HepG2 (cell line): ENCODE measurements around the gene SPTAN1. TPM values are rescaled to one million over a fixed set of nuclear protein-coding genes. Genes with fewer than 3 reads are reported as not detected.

Source experiments
- ARNTL ChIP-seq: sonication (generic); formaldehyde crosslinking; IDR thresholded peaks from 2 replicates; pipeline ENCODE4 v1.4.0; 2020; ENCODE audit warnings: mild to moderate bottlenecking, missing genetic modification reagents
- ATRX ChIP-seq: sonication (generic); formaldehyde crosslinking; IDR thresholded peaks from 2 replicates; pipeline ENCODE4 v1.4.0; 2020; ENCODE audit warnings: missing genetic modification reagents, borderline replicate concordance
- BCL6 ChIP-seq: IDR thresholded peaks from 2 replicates; pipeline ENCODE4 v1.6.1; 2016; ENCODE audit warnings: missing genetic modification reagents, missing compliant biosample characterization
- CENPX ChIP-seq: sonication (generic); formaldehyde crosslinking; IDR thresholded peaks from 2 replicates; pipeline ENCODE4 v1.9.0; 2021; ENCODE audit warnings: mild to moderate bottlenecking, missing genetic modification reagents, moderate library complexity
- DMAP1 ChIP-seq: IDR thresholded peaks from 2 replicates; pipeline ENCODE4 v1.6.1; 2016
- DNMT1 ChIP-seq: sonication (generic); formaldehyde crosslinking; IDR thresholded peaks from 2 replicates; pipeline ENCODE4 v1.5.1; 2020; ENCODE audit warnings: mild to moderate bottlenecking, missing genetic modification reagents
- DNMT3B ChIP-seq: conservative IDR thresholded peaks from 2 replicates; pipeline ENCODE4 v1.6.1; 2016; ENCODE audit warnings: missing biosample characterization, control low read depth
- EP300 ChIP-seq, 3 experiments: sonication (generic) in 1 of 3; formaldehyde crosslinking in 1 of 3; IDR thresholded peaks; 2 replicates each; pipeline versions ENCODE4 v1.5.1 to v1.6.1; 2011 to 2020; ENCODE audit warnings: low read depth in 2 of 3, low read length in 2 of 3, borderline replicate concordance in 1 of 3, improper control_type of control experiment in 1 of 3, mild to moderate bottlenecking in 1 of 3, missing genetic modification reagents in 1 of 3, moderate library complexity in 1 of 3
- KDM5B ChIP-seq: sonication (generic); formaldehyde crosslinking; IDR thresholded peaks from 2 replicates; pipeline ENCODE4 v1.4.0; 2020; ENCODE audit warnings: missing genetic modification reagents, mild to moderate bottlenecking, borderline replicate concordance
- KLF16 ChIP-seq, 2 experiments: sonication (generic) in 1 of 2; formaldehyde crosslinking in 1 of 2; IDR thresholded peaks; 2 replicates each; pipeline versions ENCODE4 v1.6.1 to v1.8.0; 2016 to 2023; ENCODE audit warnings: missing genetic modification reagents in 2 of 2, missing compliant biosample characterization in 1 of 2
- NBN ChIP-seq: fragments of 450-650 bp; conservative IDR thresholded peaks from 2 replicates; pipeline ENCODE4 v1.6.1; 2017
- NFIB ChIP-seq: sonication (generic); formaldehyde crosslinking; IDR thresholded peaks from 2 replicates; pipeline ENCODE4 v1.9.0; 2021; ENCODE audit warnings: missing genetic modification reagents, mild to moderate bottlenecking, borderline replicate concordance
- NKX3-1 ChIP-seq: sonication (generic); formaldehyde crosslinking; IDR thresholded peaks from 2 replicates; pipeline ENCODE4 v1.5.0; 2020; ENCODE audit warnings: missing genetic modification reagents
- POLR2G ChIP-seq: fragments of 200-400 bp; formaldehyde crosslinking; IDR thresholded peaks from 2 replicates; pipeline ENCODE4 v1.6.1; 2018; ENCODE audit warnings: mild to moderate bottlenecking, low read depth, low read length, moderate library complexity
- RFXAP ChIP-seq: sonication (generic); formaldehyde crosslinking; IDR thresholded peaks from 2 replicates; pipeline ENCODE4 v1.4.0; 2020; ENCODE audit warnings: missing genetic modification reagents, borderline replicate concordance
- SKI ChIP-seq: fragments of 450-650 bp; IDR thresholded peaks from one replicate; pipeline ENCODE4 v1.6.1; 2018; ENCODE audit warnings: mild to moderate bottlenecking; ENCODE audit not compliant: partially characterized antibody
- SMAD1 ChIP-seq: sonication (generic); formaldehyde crosslinking; IDR thresholded peaks from 2 replicates; pipeline ENCODE4 v1.4.0; 2020; ENCODE audit warnings: missing genetic modification reagents, low read depth, mild to moderate bottlenecking, borderline replicate concordance
- SMAD3 ChIP-seq: sonication (generic); formaldehyde crosslinking; IDR thresholded peaks from 2 replicates; pipeline ENCODE4 v1.4.0; 2020; ENCODE audit warnings: missing genetic modification reagents
- SMARCC2 ChIP-seq: fragments of 450-650 bp; IDR thresholded peaks from 2 replicates; pipeline ENCODE4 v1.6.1; 2017; ENCODE audit warnings: antibody characterized with exemption, mild to moderate bottlenecking
- SNAI1 ChIP-seq: sonication (generic); formaldehyde crosslinking; IDR thresholded peaks from 2 replicates; pipeline ENCODE4 v1.5.0; 2020; ENCODE audit warnings: mild to moderate bottlenecking, missing genetic modification reagents, borderline replicate concordance
- YEATS4 ChIP-seq: sonication (generic); formaldehyde crosslinking; IDR thresholded peaks from 2 replicates; pipeline ENCODE4 v1.4.0; 2020; ENCODE audit warnings: missing genetic modification reagents, borderline replicate concordance
- ZNF232 ChIP-seq: sonication (generic); formaldehyde crosslinking; IDR thresholded peaks from 2 replicates; pipeline ENCODE4 v1.4.0; 2020; ENCODE audit warnings: missing genetic modification reagents, borderline replicate concordance
- ZNF33B ChIP-seq: sonication (generic); formaldehyde crosslinking; IDR thresholded peaks from 2 replicates; pipeline ENCODE4 v1.5.1; 2020; ENCODE audit warnings: mild to moderate bottlenecking, missing genetic modification reagents
- ZNF569 ChIP-seq: sonication (generic); formaldehyde crosslinking; IDR thresholded peaks from 2 replicates; pipeline ENCODE4 v1.5.0; 2020; ENCODE audit warnings: mild to moderate bottlenecking, missing genetic modification reagents, moderate library complexity, borderline replicate concordance
- ZNF790 ChIP-seq: sonication (generic); formaldehyde crosslinking; IDR thresholded peaks from 2 replicates; pipeline ENCODE4 v1.8.0; 2022; ENCODE audit warnings: missing genetic modification reagents, mild to moderate bottlenecking, borderline replicate concordance
- polyA plus RNA-seq, 8 experiments: library from polyadenylated mRNA; depleted of rRNA in 3 of 8; stranded (reverse) in 7 of 8; unstranded in 1 of 8; fragments of >200 nt; fragmentation: Illumina TruSeq in 4 of 8; extraction: Trizol in 4 of 8; gene quantifications; 2 replicates each; pipeline versions ENCODE4 v1.2.1 to v1.2.3, GENCODE V29; 2011 to 2016; ENCODE audit warnings: low read depth in 4 of 8, missing spikeins in 1 of 8, mixed read lengths in 1 of 8; ENCODE audit not compliant: insufficient read depth in 1 of 8
- total RNA-seq, 5 experiments: library from RNA; depleted of rRNA; stranded (reverse); fragments of >200 nt; fragmentation: Illumina TruSeq; extraction: Trizol; gene quantifications; 2 replicates each; pipeline ENCODE4 v1.2.3, GENCODE V29; 2016; ENCODE audit warnings: low read depth in 1 of 5
- TF ChIP-seq, protein P1 (sequence below): sonication (generic); formaldehyde crosslinking; IDR thresholded peaks from 2 replicates; pipeline ENCODE4 v1.4.0; 2020; ENCODE audit warnings: missing genetic modification reagents, borderline replicate concordance
- TF ChIP-seq, protein P2 (sequence below): sonication (generic); formaldehyde crosslinking; IDR thresholded peaks from 2 replicates; pipeline ENCODE4 v1.5.0; 2020; ENCODE audit warnings: missing genetic modification reagents

The SPTAN1 gene
- total and polyA plus RNA-seq, 2 of the 13 experiments (the other 11 are each of a cell fraction or from before 2014, with no cell fraction given): 106 to 111 TPM

DNA sequence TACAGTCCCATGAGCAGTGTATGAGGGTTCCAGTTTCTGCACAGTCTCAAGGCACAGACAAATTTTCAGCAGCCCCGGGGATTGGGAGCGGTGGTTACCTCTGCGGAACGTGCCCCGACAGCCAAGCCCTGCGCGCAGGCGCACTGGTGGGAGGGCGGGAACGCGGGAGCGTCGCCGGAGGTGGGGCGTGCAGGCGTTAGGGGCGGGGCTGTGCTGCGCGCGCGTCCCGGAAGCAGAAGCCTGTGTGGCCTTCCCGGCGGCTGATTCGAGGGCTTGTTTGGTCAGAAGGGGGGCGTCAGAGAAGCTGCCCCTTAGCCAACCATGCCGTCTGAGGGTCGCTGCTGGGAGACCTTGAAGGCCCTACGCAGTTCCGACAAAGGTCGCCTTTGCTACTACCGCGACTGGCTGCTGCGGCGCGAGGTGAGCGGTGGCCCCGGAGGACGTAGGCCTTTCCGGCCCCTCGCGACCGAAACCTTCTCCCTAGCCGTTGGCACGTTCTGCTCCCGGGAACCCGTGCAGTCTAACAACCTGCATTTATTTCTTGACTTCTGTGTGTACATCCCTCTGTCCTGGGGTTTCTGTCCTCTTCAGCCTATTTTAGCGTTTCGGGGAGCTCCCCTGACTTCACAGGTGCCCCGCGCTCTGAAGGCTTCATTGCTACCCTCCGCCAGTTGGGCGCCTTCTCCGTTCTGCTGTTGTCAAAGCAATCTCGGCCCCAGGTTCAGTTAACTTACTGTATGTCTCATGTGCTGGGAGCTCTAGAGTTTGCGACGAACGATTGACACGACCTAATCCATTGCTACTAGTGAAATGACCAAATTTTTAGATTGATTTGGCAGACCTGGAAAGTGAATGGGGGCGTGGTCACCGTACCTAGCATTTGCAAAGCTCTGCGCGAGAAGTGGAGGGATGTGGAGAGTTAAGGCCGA, 47.6 kb upstream of the SPTAN1 start, which contains the start of gene GLE1 (continued):
- TF ChIP-seq, protein P1, sequence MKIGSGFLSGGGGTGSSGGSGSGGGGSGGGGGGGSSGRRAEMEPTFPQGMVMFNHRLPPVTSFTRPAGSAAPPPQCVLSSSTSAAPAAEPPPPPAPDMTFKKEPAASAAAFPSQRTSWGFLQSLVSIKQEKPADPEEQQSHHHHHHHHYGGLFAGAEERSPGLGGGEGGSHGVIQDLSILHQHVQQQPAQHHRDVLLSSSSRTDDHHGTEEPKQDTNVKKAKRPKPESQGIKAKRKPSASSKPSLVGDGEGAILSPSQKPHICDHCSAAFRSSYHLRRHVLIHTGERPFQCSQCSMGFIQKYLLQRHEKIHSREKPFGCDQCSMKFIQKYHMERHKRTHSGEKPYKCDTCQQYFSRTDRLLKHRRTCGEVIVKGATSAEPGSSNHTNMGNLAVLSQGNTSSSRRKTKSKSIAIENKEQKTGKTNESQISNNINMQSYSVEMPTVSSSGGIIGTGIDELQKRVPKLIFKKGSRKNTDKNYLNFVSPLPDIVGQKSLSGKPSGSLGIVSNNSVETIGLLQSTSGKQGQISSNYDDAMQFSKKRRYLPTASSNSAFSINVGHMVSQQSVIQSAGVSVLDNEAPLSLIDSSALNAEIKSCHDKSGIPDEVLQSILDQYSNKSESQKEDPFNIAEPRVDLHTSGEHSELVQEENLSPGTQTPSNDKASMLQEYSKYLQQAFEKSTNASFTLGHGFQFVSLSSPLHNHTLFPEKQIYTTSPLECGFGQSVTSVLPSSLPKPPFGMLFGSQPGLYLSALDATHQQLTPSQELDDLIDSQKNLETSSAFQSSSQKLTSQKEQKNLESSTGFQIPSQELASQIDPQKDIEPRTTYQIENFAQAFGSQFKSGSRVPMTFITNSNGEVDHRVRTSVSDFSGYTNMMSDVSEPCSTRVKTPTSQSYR (CRISPR knock-in tag): 0 out of 2 replicates have a peak, but pooled peaks have one; percentile 29
- TF ChIP-seq SMAD3 (CRISPR knock-in tag) (no peak), YEATS4 (peak; percentile 94), ZNF790 (CRISPR knock-in tag) (no peak), NKX3-1 (peak; percentile 81; the same call in 1 of the 2 replicates), EP300 (IDR thresholded peaks at IDR 0.05; ENCODE audit: low read depth in 2 of 2, low read length in 2 of 2) (no peak), EP300 (CRISPR knock-in tag; IDR thresholded peaks at IDR 0.05; ENCODE audit: borderline replicate concordance) (0 out of 2 replicates have a peak, but pooled peaks have one; percentile 20), SMARCC2 (no peak), DMAP1 (CRISPR knock-in tag) (peak; percentile 70), POLR2G (peak; percentile 95), NFIB (no peak), DNMT1 (CRISPR knock-in tag) (0 out of 2 replicates have a peak, but pooled peaks have one; percentile 19), CENPX (no peak), SNAI1 (peak; percentile 66; the same call in 1 of the 2 replicates), KLF16 (CRISPR knock-in tag; IDR thresholded peaks at IDR 0.05) (peak in 1 of 2 experiments; percentile 95; a peak in 2 of 4 replicates), ZNF232 (CRISPR knock-in tag) (peak; percentile 93), ZNF33B (no peak), RFXAP (peak; percentile 84; the same call in 1 of the 2 replicates), ATRX (no peak), KDM5B (no peak; the same call in 1 of the 2 replicates), SKI (no peak), DNMT3B (CRISPR knock-in tag) (no peak), NBN (no peak), ZNF569 (no peak), SMAD1 (CRISPR knock-in tag) (peak; percentile 63; the same call in 1 of the 2 replicates), ARNTL (CRISPR knock-in tag) (peak; percentile 23; the same call in 1 of the 2 replicates), BCL6 (CRISPR knock-in tag) (no peak; the same call in 1 of the 2 replicates)
- TF ChIP-seq, protein P2, sequence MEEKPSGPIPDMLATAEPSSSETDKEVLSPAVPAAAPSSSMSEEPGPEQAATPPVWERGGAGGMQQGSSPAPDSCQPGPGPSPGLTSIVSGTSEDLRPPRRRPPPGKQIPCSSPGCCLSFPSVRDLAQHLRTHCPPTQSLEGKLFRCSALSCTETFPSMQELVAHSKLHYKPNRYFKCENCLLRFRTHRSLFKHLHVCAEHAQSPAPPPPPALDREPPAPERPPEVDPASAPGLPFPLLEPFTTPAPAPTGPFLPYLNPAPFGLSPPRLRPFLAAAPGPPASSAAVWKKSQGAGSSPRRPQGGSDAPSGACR (CRISPR knock-in tag): 0 out of 2 replicates have a peak, but pooled peaks have one; percentile 32
